CD4-positive, alpha-beta T cell (primary cell): ENCODE results near the gene ZNF507. TPM values are rescaled to one million over a fixed set of nuclear protein-coding genes. Genes with fewer than 3 reads are reported as not detected.

ENCODE experiments used
- ATAC-seq: fragments of 200-7000 bp; cut with Tn5 transposase; one replicate; pipeline ENCODE4 v1.10.0; 2022; ENCODE audit warnings: mild to moderate bottlenecking; ENCODE audit not compliant: poor library complexity
- CTCF ChIA-PET: fragments of 350-600 bp; sonication (Branson Sonifier 250); formaldehyde crosslinking; loops from one replicate; lab custom pipeline; 2021; ENCODE audit warnings: antibody characterized with exemption, inconsistent platforms; lab: Charles Lee
- POLR2A ChIA-PET: fragments of 350-600 bp; sonication (Branson Sonifier 250); formaldehyde crosslinking; loops from one replicate; lab custom pipeline; 2021; ENCODE audit warnings: antibody characterized with exemption, inconsistent platforms; lab: Charles Lee
- DNase-seq, 14 experiments: peaks; one replicate each; pipeline ENCODE4 v3.0.0-alpha.2; 2013 to 2020; ENCODE audit warnings: mixed read lengths in 2 of 14
- H3K27ac ChIP-seq, 2 donors: one replicate each; pipeline versions ENCODE4 v1.5.1 to v1.7.0; 2013; ENCODE audit warnings: low read length in 2 of 2, low read depth in 1 of 2, mild to moderate bottlenecking in 1 of 2
- H3K27me3 ChIP-seq, 2 experiments: 1 replicate in 1 of 2; 2 replicates in 1 of 2; pipeline versions ENCODE4 v1.6.1 to v1.7.0; 2013; ENCODE audit warnings: low read length in 2 of 2, control low read depth in 1 of 2, mild to moderate bottlenecking in 1 of 2, moderate library complexity in 1 of 2; ENCODE audit not compliant: insufficient read depth in 2 of 2, control insufficient read depth in 1 of 2
- H3K36me3 ChIP-seq: one replicate; pipeline ENCODE4 v1.6.1; 2013; ENCODE audit warnings: low read length, control low read depth; ENCODE audit not compliant: insufficient read depth
- H3K4me1 ChIP-seq: one replicate; pipeline ENCODE4 v1.6.1; 2013; ENCODE audit warnings: low read length, control low read depth; ENCODE audit not compliant: insufficient read depth
- H3K4me3 ChIP-seq: one replicate; pipeline ENCODE4 v1.5.1; 2013; ENCODE audit warnings: mild to moderate bottlenecking, low read length, moderate library complexity
- H3K9me3 ChIP-seq, 2 experiments: 1 replicate in 1 of 2; 2 replicates in 1 of 2; pipeline versions ENCODE4 v1.6.1 to v1.7.0; 2013; ENCODE audit warnings: low read length in 2 of 2, mild to moderate bottlenecking in 2 of 2, control low read depth in 1 of 2, moderate library complexity in 1 of 2; ENCODE audit not compliant: control insufficient read depth in 1 of 2, insufficient read depth in 1 of 2
- H3K27ac Mint-ChIP-seq: one replicate; pipeline ENCODE4 v1.8.0; 2020; ENCODE audit warnings: mixed read lengths
- H3K27me3 Mint-ChIP-seq: one replicate; pipeline ENCODE4 v1.8.0; 2021; ENCODE audit warnings: mixed read lengths
- H3K36me3 Mint-ChIP-seq: one replicate; pipeline ENCODE4 v1.8.0; 2021; ENCODE audit warnings: low read depth, mixed read lengths
- H3K4me1 Mint-ChIP-seq: one replicate; pipeline ENCODE4 v1.8.0; 2021; ENCODE audit warnings: low read depth, mixed read lengths
- H3K4me3 Mint-ChIP-seq: one replicate; pipeline ENCODE4 v1.8.0; 2020; ENCODE audit warnings: mild to moderate bottlenecking, mixed read lengths
- H3K9me3 Mint-ChIP-seq: one replicate; pipeline ENCODE4 v1.8.0; 2020; ENCODE audit warnings: mixed read lengths
- CTCF ChIP-seq: fragments of 200-600 bp; IDR thresholded peaks from one replicate; pipeline ENCODE4 v1.8.0; 2022; ENCODE audit warnings: antibody characterized with exemption, mild to moderate bottlenecking
- intact Hi-C, 2 experiments: fragments of 100-400 bp; cut with DNase I in 1 of 2; cut with micrococcal nuclease in 1 of 2; formaldehyde crosslinking; loops; one replicate each; pipeline versions ENCODE4 v1.15.1 to v1.9.0; 2023 to 2025; cut with DNase I, micrococcal nuclease
- total RNA-seq, 174 experiments: library from RNA in 2 of 174; stranded (reverse) in 2 of 174; gene quantifications; one replicate each; pipeline ENCODE4 v1.2.3 and lab custom pipeline; 2021 to 2026

ZNF507 gene
- total RNA-seq, 2 experiments from 2014 or later: 30.4 to 31.3 TPM

- H3K27me3 Mint-ChIP-seq: no peaks in the 10 kb centered on the region
- no peak for ATAC-seq
- ChIA-PET POLR2A (no interaction called here), CTCF (interaction anchor here (0.8 kb wide), 1 partner anchor 22 kb away, joined by 4 read pairs; the partner anchor contains the start of gene ZNF507)
- no peak overlapping the region for H3K4me3 ChIP-seq
- H3K36me3 ChIP-seq: peaks cover 58% of the 10 kb centered on the region
- H3K4me1 ChIP-seq: peaks cover 11% of the 10 kb centered on the region
- H3K27ac ChIP-seq: no peak overlapping the region
- no peak for TF ChIP-seq CTCF
- H3K9me3 Mint-ChIP-seq: no peaks in the 10 kb centered on the region
- no peaks in the 10 kb centered on the region for H3K9me3 ChIP-seq
- H3K4me1 Mint-ChIP-seq: peaks cover 83% of the 10 kb centered on the region
- DNase-seq: no peak
- intact Hi-C loops: no loop called here
- H3K4me3 Mint-ChIP-seq: no peak overlapping the region
- H3K27me3 ChIP-seq: no peaks in the 10 kb centered on the region
- H3K27ac Mint-ChIP-seq: no peak overlapping the region
- peaks cover 97% of the 10 kb centered on the region for H3K36me3 Mint-ChIP-seq
These were observed 21.7 kb downstream of the ZNF507 start for GRCh38 chr19:32367063-32367462.

- H3K36me3 ChIP-seq: peaks cover 58% of the 10 kb centered on the region
- H3K4me1 ChIP-seq: peaks cover 11% of the 10 kb centered on the region
- no peaks in the 10 kb centered on the region for H3K27me3 Mint-ChIP-seq
- no peaks in the 10 kb centered on the region for H3K27me3 ChIP-seq
- no peak for ATAC-seq
- no peak for DNase-seq
- no peak for TF ChIP-seq CTCF
- peaks cover 97% of the 10 kb centered on the region for H3K36me3 Mint-ChIP-seq
- H3K4me3 Mint-ChIP-seq: no peak overlapping the region
- H3K9me3 Mint-ChIP-seq: no peaks in the 10 kb centered on the region
- no peaks in the 10 kb centered on the region for H3K9me3 ChIP-seq
- H3K4me3 ChIP-seq: no peak overlapping the region
- peaks cover 74% of the 10 kb centered on the region for H3K4me1 Mint-ChIP-seq
- H3K27ac ChIP-seq: no peak overlapping the region
- POLR2A ChIA-PET: no interaction called here
- CTCF ChIA-PET: interaction anchor here (0.8 kb wide), 1 partner anchor 23 kb away, joined by 4 read pairs; the partner anchor contains the start of gene ZNF507
- intact Hi-C loops: no loop called here
- no peak overlapping the region for H3K27ac Mint-ChIP-seq
These were observed 22.6 kb downstream of the ZNF507 start for GRCh38 chr19:32367948-32368536.

GRCh38 chr19:32368787-32369186 lies 23.4 kb downstream of the ZNF507 start:
- peaks cover 71% of the 10 kb centered on the region for H3K4me1 Mint-ChIP-seq
- H3K27ac Mint-ChIP-seq: no peak overlapping the region

More at GRCh38 chr19:32368787-32369186, 23.4 kb downstream of the ZNF507 start:
- no peak for TF ChIP-seq CTCF
- ChIA-PET CTCF (no interaction called here), POLR2A (no interaction called here)
- Histone ChIP-seq H3K4me3 (no peak overlapping the region), H3K9me3 (no peaks in the 10 kb centered on the region), H3K27me3 (no peaks in the 10 kb centered on the region), H3K36me3 (peaks cover 57% of the 10 kb centered on the region), H3K4me1 (peaks cover 8% of the 10 kb centered on the region), H3K27ac (no peak overlapping the region)
- no peaks in the 10 kb centered on the region for H3K9me3 Mint-ChIP-seq
- DNase-seq (no peak), ATAC-seq (no peak)
- no peaks in the 10 kb centered on the region for H3K27me3 Mint-ChIP-seq
- no peak overlapping the region for H3K4me3 Mint-ChIP-seq
- peaks cover 97% of the 10 kb centered on the region for H3K36me3 Mint-ChIP-seq
- intact Hi-C loops: no loop called here
